Left ventricle myocardium superior (tissue), 1 donor: ENCODE data around the gene MAD1L1. TPM values are rescaled to one million over a fixed set of nuclear protein-coding genes. Genes with fewer than 3 reads are reported as not detected.

ENCODE experiments used
- ATAC-seq: fragments of 200-7000 bp; cut with Tn5 transposase; one replicate; pipeline ENCODE4 v1.9.1; 2020; ENCODE audit warnings: mild to moderate bottlenecking, moderate library complexity
- DNase-seq: peaks from one replicate; pipeline ENCODE4 v3.0.0-alpha.2; 2020
- intact Hi-C: fragments of 100-400 bp; cut with micrococcal nuclease; formaldehyde crosslinking; loops from one replicate; pipeline ENCODE4 v1.11.0; 2022
- total RNA-seq: library from RNA; stranded (reverse); fragmentation: NEBNext Ultra II Directional; extraction: Animal tissue kit (Norgen Biotek cat#: 25700); gene quantifications from one replicate; pipeline ENCODE4 v1.2.1, GENCODE V29; 2021
- donor health status: DM: no; HTN: yes; CAD: no; lungs with severe emphysema.

MAD1L1 gene
- total RNA-seq, 1 donor from 2014 or later = 19.1 TPM

- ATAC-seq = no peak
- intact Hi-C loops = no loop called here
- DNase-seq = no peak
Measured at GRCh38 chr7:2260820-2261219, 28.1 kb upstream of the MAD1L1 start.

GRCh38 chr7:2259480-2259879 is 26.7 kb upstream of the MAD1L1 start:
- DNase-seq (no peak), ATAC-seq (no peak)
- intact Hi-C loops = no loop called here

DNA sequence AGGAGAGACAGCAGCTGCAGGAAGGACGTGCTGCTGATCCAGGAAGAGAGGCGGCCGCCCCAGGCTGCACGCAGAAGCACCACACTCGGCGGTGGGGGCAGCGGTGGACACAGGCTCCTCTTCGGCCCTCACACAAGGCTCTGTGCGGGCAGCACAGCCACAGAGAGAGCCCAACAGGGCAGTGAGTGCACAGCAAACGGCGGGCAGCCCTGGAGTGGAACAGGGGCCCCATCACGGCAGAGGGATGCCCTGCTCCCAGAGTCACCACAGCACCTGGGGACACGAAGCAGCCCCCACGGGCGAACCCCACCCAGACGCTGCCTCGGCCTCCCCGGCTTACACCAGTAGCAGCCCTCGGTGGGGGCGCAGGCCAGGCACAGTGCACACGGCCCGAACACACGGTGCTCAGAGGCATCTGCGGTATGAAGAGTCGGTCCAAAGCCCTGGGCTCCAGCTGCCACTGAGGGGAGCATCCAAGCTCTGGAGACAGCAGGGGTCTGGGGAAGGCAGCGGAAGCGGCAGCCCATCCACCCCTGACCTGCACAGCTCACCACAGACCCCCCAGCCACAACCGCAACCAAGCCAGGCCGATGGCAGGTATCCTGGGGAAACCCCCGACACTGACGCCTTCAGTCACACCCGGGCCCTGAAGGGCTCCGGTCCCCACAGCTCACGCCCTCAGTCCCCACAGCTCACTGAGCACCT is 26.1 kb upstream of the MAD1L1 start:
- no peak for ATAC-seq
- intact Hi-C loops = no loop called here
- DNase-seq = no peak

- DNase-seq = no peak
- intact Hi-C loops = no loop called here
- no peak for ATAC-seq
Measured at GRCh38 chr7:2257651-2258050, 24.9 kb upstream of the MAD1L1 start.

GRCh38 chr7:2257046-2257551 is 24.4 kb upstream of the MAD1L1 start:
- DNase-seq (no peak), ATAC-seq (no peak)
- intact Hi-C loops = no loop called here

DNA sequence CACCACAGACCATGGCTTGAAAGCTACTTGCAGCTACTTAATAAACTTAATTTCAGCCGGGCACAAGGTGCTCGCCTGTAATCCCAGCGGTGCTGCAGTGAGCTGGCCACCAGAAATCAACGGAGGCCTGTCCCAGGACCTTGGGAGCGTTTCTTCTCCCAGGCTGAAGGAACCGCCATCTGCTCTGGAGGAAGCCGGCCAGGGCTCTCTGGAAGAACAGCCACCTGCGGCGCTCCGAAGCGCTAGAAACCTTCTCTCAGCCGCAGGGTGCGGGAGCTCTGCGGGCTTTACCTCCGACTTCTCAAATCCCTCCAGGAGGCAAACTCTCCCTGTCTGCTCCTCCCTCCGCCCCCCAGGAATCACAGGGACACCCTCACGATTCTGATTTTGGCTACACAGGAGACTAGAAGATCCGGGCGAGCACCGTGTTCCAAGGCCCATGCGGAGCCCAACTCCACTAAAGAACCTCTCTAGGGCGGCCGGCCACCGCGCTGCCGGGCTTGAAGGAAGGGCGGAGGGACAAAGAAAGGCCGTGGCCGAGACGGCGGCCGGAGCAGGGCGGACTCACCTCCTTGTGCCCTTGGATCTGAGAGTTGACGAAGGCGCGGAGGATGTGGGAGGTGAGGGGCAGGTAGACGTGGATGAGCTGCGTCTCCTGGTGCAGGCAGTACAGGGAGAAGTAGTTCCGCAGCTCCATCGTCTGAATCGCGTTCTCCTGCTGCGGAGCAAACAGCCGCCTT is 23.7 kb upstream of the MAD1L1 start:
- ATAC-seq (no peak), DNase-seq (no peak)
- intact Hi-C loops = no loop called here

DNA sequence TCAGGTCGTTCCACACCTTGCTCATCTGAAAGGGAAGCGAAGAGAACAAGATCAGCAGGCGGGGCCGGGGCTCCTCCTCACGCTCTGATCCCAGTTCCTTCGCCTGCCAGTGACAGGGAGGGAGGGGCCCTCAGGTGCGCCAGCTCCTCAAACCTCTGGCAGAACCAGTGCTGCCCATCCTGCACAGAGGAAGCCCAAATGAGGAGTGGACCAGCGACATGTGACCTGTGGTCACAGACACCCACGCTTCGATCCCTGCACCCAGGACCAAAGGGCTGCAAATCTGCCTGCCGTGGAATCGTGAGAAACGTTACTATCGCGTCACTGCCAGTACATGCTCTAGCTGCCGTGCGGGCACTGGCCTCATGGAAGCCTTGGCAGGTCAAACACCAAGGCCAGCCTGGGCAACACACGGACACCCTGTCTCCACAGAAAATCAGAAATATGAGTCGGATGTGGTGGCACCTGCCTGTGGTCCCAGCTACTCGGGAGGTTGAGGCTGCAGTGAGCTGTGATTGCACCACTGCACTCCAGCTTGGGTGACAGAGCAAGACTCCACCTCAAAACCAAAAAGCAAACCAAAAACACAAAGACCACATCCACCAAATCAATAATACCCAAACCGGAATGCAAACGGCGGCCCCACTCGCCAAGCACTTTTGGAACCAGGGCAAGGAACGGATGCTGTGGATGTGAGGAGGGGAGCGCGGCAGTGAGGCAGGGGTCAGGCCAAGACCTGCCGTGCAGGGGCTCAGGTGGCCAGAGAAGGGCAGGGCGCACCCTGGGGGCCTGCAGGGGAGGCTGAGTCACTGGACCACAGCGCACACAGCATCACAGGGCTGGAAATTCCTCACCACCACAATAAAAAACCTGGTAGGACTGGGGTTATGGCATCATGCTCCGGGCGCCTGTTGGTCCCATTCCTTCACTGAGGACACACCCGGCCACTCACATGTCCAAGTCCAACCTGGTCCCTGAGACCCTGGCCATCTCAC is 22.7 kb upstream of the MAD1L1 start:
- DNase-seq = no peak
- intact Hi-C loops = no loop called here

GRCh38 chr7:2254429-2255144 is 21.8 kb upstream of the MAD1L1 start:
- DNase-seq (no peak), ATAC-seq (no peak)
- intact Hi-C loops = no loop called here

More for the DNA sequence above, 22.7 kb upstream of the MAD1L1 start:
- no peak for ATAC-seq

DNA sequence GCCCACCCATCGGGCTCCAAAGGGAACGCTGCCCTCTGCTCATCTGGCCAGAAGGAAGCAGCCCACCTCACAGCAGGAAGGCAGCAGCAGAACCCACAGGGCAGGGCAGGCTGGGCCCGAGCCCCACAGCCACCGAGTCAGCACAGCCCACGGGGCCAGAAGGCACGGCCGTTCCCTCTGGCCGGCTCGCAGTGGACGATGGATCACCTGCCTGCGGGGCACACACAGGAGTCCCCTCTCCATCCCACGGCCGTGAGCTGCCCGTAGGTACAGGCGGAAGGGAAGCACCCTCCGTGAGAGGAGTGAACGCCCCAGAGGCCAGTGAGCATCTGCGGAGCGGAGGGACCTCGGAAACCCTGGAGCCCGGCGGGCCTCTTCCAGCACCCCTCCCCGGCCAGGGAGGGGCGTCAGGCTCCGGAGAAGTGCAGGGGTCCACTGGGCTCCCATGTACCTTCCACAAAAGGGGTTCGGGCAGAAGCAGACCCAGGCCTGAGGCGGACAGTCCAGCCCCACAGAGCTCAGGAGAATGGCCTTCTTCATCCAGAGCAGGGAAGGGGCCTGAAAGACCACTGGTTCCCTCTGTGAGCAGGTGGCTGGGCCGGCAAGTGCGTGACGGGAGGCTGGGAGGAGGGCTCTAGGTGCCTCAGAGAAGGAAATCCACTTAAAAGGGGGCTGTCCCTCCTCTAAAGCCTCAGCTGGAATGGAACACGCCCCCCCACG is 20.9 kb upstream of the MAD1L1 start:
- intact Hi-C loops = no loop called here
- DNase-seq (no peak), ATAC-seq (no peak)

GRCh38 chr7:2253021-2253420 is 20.3 kb upstream of the MAD1L1 start:
- ATAC-seq (no peak), DNase-seq (no peak)
- intact Hi-C loops = no loop called here

- no peak for ATAC-seq
- intact Hi-C loops = no loop called here
- no peak for DNase-seq
Measured at GRCh38 chr7:2251841-2252771, 19.4 kb upstream of the MAD1L1 start.

DNA sequence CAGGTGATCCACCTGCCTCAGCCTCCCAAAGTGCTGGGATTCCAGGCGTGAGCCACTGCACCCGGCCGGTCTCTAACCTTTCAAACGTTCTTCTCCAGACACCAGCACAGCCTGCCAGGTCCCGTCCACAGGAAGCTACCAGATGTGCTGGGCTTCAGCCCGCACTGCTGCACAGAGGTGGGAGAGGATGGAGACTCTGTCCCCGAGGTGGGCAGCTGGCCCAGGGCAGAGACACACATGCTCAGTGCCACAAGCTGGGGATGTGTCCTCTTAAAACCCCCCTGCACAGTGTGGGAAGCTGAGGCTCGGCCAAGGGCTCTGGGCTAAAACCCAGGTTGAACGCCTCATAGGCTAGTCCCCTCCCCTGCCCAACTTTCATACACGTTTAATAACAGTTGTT is 18.6 kb upstream of the MAD1L1 start:
- intact Hi-C loops = no loop called here
- DNase-seq (no peak), ATAC-seq (no peak)

DNA sequence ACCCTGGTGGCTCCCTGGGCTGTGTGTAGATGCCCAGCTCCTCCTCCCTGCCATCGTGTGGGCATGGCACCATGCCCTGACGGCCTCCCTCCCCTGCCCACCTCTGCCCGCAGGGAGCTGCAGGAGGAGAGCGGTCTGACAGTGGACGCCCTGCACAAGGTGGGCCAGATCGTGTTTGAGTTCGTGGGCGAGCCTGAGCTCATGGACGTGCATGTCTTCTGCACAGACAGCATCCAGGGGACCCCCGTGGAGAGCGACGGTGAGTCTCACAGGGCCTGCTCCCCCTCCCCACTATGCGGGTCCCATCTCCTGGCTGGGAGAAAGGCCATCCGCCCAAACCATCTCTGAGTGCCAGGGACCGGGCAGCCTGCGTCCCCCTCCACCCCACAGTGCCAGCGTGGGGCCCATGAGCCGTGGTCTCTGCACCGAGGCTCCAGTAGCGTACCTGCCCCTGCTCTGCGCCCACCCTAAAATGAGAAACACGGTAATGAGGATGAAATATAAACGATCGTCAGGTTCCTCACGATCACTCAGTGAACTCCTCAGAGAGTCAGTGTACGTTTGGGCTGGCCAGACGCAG is 17.1 kb upstream of the MAD1L1 start:
- intact Hi-C loops = no loop called here
- DNase-seq (no peak), ATAC-seq (no peak)

- ATAC-seq (peak; percentile 83), DNase-seq (peak; percentile 75)
- intact Hi-C loops = no loop called here
Measured at GRCh38 chr7:2248984-2249694, 16.4 kb upstream of the MAD1L1 start.

- intact Hi-C loops = no loop called here
- ATAC-seq (peak; percentile 48), DNase-seq (no peak)
Measured at GRCh38 chr7:2247141-2247995, 14.6 kb upstream of the MAD1L1 start.
